ENCODE measurements around the gene ZFAND2B.

DNA sequence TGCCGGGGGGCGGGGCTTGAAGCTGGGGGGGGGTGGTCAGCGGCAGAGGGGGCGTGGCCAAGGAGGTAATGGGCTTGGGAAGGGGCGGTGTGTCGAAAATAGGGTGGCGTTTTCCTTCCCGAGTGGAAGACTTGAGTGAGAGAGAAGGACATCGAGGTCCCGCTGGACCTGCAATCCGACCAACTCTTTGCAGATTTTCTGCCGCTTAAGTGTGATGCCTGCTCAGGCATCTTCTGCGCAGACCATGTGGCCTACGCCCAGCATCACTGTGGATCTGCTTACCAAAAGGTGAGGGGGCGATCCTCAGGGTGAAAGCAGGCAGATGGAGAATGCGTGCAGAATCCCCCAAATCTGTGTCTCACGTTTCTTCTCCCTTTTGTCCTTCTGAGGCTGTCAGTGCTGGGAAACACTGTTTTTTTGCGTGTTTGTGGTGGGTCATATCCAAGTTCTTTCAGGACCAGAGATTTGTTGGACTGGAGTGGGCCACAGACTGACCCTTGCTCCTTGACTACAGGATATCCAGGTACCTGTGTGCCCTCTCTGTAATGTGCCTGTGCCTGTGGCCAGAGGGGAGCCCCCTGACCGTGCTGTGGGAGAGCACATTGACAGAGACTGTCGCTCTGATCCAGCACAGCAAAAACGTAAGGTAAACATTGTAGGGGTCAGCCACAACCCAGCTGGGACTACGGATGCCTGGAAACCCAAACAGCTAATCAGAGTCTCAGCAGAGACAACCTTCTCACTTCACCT lies 727 bp downstream of the ZFAND2B start:
- TF ChIP-seq, protein P1, sequence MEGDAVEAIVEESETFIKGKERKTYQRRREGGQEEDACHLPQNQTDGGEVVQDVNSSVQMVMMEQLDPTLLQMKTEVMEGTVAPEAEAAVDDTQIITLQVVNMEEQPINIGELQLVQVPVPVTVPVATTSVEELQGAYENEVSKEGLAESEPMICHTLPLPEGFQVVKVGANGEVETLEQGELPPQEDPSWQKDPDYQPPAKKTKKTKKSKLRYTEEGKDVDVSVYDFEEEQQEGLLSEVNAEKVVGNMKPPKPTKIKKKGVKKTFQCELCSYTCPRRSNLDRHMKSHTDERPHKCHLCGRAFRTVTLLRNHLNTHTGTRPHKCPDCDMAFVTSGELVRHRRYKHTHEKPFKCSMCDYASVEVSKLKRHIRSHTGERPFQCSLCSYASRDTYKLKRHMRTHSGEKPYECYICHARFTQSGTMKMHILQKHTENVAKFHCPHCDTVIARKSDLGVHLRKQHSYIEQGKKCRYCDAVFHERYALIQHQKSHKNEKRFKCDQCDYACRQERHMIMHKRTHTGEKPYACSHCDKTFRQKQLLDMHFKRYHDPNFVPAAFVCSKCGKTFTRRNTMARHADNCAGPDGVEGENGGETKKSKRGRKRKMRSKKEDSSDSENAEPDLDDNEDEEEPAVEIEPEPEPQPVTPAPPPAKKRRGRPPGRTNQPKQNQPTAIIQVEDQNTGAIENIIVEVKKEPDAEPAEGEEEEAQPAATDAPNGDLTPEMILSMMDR (IDR thresholded peaks at IDR 0.05): no peak
- no peak for TF ChIP-seq POLR2A (IDR thresholded peaks at IDR 0.05)
